HG02571 (cell line): ENCODE results near the gene SPINT1.

Source experiments
- ATAC-seq: cut with Tn5 transposase; IDR thresholded peaks from one replicate; pipeline ENCODE4 v1.9.1; 2021; ENCODE audit warnings: mild to moderate bottlenecking, moderate library complexity; ENCODE audit not compliant: unreplicated experiment

The SPINT1 gene

DNA sequence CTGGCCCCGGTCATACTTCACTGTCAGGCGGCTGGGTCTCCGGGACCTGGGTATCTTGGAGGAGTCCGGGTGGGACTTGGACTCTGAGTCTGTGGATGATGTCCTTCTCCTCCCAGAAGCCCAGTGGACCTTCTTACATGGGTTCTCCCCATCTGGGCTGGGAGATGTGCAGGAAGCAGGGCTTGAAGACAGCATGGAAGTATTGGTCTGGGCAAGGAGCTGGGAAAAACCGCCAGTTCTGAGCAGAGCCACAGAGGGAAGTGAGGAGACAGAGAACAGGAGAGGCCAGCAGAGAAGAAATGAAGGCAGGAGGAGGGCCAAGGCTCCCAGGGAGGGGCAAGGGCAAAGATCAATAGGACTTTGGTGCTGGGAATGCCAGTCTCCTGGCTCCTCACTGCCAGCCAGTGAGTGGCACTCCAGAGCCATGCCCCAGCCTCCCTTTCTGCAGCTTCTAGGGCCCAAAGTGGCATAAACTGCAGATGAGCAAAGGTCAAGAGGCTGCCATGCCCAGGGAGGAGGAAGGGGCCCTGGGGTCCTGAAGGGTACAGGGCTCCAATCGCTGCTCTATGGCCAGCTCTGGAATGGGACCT, 15.3 kb upstream of the SPINT1 start, which contains the start of gene PPP1R14D:
TSS of gene PPP1R14D (minus strand) at position 262 of the 590 bp plus-strand sequence. CDS start at position 195, 67 bp downstream.
- ATAC-seq, result no peak

DNA sequence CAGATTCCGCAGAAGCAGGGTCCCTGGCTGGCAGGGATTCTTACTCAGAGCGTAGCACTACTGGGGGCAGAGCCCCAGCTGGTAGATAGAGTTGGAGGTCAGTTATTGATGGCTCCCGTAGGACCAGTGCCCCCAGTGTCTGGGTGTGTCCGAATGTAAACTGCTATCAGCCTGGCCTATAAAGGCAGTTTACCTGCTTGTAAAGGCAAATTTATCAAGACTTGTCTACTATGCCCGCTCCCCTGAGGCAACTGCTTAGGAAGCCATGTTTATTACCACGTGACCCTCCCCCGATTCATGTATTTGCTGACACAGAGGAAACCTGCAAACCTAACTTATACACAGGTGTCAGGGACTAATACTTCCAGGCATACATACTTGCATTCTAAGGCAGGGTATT, 14.7 kb upstream of the SPINT1 start:
- no peak for ATAC-seq

DNA sequence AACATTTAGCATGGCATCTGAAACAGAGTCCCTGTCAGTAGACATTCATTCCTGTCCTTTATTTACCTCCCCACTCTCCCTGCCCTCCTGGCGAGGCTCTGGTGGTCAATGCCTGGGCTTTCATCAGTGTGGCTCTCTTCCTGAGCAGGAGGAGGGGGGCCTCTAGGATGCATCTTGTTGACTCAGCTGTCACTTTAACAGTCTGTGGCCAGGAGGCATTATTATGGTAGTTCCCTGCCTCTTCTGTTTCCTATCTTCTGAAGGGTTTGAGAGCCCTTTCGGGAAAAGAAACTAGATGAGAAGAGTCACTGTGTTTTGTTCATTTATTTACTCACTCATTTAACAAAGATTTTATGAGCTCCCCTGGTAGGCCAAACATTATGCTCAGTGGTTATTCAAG, 13.0 kb upstream of the SPINT1 start:
- ATAC-seq, result no peak

DNA sequence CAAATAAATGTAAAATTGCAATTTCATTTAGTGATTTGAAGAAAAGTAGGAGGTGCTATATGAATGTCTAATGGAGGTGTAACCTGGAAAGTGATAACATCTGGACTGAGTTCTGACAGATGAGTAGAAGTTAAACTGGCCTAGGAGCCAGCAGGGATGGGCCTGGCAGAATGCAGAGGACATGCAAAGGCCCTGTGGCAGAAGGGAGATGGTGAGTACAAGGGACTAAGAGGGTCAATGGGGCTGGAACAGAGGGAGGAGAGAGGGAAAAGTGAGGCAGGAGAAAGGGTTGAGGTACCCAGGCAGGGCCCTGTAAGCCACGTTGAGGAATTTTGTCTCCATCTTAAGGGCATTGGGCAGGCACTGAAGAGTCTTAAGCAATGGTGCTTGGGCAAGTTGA, 12.0 kb upstream of the SPINT1 start:
- ATAC-seq, result no peak

DNA sequence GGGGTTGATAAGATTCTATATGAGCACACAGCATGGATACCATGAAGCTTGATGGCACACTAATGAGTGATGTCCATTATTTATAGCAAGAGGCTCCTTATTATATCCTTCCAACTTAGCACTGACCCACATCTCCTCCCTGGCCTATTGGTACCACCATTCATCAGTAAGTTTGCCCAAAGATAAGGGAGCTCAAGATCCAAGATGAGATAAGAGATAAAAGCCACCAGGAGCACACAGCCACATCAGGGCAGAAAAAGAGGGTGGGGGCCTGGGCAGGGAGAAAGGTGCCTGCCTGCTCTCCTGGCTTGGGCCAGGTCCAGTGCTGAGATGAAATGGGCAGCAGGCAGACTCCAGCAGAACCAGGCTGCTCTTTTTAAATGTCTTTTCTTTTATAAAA, 10.9 kb upstream of the SPINT1 start:
- ATAC-seq, result no peak

DNA sequence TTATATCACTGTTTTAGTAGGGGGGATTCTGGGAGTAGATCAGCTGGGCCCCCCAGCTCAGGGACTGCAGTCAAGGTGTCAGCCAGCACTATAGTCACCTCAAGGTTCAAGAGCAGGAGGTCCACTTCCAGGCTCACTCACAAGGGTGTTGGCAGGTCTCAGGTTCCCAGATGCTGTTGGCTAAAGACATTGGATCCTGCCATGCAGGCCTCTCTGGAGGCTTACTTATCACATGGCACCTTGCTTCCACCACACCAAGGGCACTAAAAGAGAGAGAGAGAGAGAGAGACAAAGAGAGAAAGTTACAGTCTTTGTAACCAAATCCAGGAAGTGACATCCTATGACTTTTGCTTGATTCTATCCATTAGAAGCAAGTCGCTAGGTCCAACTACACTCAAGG, 7.8 kb upstream of the SPINT1 start:
- ATAC-seq, result no peak

DNA sequence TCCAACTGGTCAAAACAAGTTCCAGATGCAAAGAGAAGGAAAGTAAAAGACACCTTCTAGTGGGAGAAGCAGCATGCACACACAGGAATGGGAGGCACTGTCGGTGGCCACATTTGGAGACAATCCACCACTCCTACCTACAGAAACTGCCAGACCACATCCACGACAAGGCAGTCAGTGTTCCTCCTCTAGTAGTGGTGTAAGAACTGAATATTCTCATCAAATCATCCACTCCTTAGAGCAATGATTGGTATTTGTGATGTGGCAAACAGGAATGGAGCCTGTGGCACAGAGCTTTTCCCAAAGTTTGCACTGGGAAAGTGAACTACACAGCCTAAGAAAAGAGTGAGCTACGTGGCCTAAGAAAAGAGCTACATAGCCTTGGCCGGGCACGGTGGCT, 5.1 kb upstream of the SPINT1 start:
- no peak for ATAC-seq

DNA sequence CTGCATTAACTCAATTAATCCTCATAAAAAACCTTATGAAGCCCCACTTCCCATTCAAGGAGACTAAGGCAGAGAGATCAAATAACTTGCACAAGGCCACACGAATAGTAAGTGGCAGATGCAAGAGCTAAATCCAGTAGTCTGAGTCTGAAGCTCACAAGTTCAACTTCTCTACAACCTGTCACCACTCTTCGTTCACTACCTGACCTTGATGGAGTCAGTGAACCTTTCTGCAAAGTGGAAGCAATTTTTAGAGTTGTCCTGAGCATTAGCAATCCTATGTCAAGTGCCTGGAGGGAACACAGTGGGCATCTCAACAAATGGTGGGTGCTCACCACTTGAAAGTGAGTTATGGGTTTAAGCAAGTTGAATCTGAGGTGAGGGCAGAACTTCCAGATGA, 2.1 kb upstream of the SPINT1 start:
- ATAC-seq, result no peak

DNA sequence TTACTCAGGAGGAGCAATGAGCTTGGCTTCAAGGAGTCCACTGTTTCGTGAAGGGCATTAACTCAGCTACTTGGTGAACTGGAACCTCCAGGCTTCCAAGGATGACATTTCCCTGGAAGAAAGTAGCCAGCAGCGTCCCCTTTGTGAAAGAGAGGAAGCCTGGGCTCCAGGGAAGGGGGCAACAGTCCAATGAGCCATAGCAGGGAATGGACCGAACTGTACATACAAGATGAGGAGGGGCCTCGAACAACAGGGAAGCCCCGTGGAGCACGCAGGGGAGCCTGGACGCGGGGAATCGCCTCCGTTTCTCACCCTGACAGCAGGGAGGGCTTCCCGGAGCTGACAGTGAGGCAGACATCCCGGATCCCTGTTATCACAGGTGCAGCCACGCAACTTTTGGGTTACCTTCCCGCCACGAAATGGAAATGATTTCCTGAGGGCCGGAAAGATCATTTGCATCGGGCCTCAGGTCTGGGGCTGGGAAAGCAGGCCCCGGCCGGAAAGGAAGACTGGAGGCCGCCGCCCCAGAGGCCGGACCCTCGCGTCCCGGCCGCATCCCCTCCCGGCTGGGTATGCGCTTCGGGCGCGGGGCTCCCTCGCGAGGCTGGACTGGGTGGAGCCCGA, 475 bp upstream of the SPINT1 start:
- ATAC-seq, result no peak

DNA sequence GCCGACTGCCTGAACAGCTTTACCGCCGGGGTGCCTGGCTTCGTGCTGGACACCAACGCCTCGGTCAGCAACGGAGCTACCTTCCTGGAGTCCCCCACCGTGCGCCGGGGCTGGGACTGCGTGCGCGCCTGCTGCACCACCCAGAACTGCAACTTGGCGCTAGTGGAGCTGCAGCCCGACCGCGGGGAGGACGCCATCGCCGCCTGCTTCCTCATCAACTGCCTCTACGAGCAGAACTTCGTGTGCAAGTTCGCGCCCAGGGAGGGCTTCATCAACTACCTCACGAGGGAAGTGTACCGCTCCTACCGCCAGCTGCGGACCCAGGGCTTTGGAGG, 815 bp downstream of the SPINT1 start:
- ATAC-seq, result no peak

DNA sequence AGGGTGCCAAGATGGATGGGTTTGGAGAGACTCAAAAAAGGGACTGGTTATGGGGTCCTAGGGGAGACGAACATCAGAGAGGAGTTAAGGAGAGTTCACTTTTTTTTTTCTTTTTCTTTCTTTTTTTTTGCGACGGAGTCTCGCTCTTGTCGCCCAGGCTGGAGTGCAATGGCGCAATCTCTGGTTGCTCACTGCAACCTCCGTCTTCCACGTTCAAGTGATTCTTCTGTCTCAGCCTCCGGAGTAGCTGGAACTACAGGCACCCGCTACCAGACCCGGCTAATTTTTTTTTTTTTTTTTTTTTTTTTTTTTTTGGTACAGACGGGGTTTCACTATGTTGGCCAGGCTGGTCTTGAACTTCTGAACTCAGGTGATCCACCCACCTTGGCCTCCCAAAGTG, 1.2 kb downstream of the SPINT1 start:
- no peak for ATAC-seq

DNA sequence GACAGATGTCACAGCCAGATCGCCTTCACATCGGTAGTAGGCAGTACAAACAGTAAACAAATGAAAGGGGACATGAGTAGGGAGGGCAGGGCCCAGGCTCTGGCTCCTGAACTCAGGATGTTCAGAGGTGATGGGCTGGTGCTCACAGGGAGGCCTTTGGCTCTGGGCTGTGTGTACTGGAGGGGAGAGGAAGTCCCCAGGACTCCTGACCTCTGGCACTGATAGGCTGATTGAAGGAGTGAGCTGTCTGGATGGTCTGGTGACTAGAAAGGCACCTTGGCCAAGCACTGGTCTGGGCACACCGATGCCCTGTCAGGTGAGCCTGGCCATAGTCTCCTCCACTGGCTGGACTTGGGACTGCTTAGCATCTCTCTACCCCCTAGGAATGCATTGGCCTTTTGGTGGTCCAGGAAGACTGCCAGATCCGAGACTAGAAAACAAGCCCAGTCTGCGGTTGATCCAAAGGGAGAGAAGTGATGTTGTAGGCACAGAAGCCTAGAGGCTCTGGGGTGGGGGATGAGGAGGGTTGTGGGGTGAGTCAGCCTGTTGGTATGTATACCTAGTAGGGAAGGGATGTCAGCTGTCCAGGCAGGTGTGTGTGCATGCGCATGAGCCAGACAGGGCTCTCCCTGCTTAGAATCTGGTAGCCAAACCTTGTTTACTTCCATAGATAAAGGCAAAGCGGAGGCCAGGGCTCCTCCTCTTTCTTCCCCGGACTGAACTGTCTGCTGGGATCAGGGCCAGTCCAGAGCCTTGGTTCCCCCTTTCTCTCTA, 1.9 kb downstream of the SPINT1 start:
- no peak for ATAC-seq

DNA sequence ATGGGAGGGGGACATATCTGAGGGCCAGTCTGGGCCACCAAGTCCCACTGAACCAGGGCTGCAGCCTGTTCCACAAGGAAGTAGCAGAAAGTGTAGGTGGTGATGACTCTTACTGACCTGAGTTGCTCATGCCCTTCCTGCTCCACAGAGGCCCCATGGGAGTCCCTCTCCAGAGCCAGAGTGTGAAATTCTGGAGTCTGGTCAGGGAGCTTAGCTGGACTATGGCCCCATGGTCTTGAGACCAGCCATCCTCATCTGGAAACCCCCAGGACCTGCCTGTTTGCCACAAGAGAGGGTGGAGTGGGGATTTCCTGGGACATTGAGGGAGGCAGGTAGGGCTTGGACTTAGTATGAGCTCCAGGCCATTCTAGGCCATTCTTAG, 3.0 kb downstream of the SPINT1 start:
- no peak for ATAC-seq

DNA sequence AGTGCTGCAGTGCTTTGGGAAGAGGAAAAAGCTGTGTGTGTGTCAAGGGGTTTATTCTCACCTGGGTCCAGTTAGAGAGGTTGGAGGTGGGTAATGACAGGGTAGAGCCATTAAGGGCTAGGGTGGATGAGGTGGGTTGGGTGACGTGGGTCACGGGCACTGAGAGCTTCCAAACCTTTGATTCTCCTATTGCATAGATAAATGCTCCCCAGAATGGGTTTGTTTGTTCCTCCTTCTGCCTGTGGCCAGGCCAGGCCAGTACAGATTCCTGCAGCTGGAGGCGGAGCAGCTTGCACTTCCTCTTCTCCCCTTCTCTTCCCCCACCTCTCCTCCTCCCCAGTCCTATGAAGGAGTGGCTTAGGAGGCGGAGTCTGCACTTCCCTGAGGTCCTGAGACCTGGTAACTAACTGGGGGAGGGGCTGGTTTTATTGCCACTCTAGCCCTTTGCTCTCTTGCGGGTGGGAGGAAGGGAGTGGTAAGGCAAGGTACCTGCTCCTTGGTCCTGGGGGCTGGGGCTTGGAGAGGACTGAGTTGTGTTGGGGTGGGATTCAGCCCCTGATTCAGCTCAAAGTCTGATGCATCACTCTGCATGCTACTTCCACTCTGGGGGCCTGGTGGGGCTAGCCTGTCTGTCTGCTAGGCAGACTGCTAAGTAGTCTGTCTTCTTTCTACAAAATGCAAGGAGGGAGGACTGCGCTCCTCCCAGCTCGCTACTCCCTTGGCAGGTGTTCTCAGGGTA, 3.5 kb downstream of the SPINT1 start:
- no peak for ATAC-seq

DNA sequence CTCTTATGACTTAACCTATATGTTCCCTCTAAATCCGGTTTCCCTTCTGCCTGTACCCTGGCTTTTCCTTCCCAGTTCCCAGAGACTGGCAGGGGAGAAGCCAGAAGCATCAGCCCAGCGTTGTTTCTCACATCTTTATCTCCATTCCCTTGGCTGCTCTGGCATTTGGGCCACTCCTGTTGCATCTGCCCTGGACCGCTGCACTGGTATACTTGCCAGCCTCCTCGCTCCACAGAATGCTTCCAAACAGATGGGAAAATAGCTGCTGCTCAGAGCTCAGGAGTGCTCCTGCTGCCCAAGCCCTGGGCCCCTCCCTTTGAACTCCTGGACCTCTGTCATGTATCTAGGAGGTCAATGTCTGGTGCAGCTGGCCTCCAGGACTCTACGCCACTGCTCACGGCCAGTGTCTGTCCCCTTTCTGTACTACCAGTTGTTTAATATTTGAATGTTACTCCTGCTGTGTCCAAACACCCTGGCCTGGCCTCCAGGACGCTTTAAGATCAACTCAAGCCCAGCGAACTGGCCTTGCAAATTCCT, 6.8 kb downstream of the SPINT1 start:
- no peak for ATAC-seq

DNA sequence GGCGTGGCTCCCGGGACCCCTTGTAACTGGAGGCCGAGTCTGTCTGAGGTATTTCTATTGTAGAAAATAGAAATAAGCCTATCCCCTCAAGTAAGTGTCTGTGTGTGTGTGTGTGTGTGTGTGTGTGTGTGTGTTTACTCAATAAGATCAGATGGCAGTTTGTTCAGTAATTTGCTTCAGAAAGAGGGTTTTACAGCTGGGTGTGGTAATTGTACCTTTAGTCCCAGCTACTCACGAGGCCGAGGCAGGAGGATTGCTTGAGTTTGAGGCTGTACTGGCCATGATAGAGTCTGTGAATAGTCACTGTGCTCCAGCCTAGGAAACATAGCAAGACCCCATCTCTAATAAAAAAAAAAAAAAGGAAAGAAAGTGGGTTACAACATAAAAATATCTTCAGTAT, 8.7 kb downstream of the SPINT1 start:
- ATAC-seq, result no peak

DNA sequence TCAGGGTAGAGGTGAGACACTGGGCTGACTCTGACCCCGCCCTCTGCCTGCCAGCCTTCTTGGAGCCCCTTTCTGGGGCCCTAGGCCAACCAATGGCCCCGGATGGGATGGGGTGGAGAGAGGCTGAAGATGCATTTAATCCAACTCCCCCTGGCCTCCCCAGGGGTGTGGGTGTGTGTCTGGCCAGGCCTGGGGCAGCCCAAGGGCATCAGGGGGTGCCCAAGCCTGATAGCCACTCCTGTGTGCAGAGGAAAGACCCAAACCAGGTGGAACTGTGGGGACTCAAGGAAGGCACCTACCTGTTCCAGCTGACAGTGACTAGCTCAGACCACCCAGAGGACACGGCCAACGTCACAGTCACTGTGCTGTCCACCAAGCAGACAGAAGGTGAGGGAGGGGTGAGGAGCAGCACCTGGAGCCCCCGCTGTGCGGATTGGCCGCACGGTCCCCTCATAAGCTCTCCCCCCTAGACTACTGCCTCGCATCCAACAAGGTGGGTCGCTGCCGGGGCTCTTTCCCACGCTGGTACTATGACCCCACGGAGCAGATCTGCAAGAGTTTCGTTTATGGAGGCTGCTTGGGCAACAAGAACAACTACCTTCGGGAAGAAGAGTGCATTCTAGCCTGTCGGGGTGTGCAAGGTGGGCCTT, 9.5 kb downstream of the SPINT1 start:
- ATAC-seq, result no peak

DNA sequence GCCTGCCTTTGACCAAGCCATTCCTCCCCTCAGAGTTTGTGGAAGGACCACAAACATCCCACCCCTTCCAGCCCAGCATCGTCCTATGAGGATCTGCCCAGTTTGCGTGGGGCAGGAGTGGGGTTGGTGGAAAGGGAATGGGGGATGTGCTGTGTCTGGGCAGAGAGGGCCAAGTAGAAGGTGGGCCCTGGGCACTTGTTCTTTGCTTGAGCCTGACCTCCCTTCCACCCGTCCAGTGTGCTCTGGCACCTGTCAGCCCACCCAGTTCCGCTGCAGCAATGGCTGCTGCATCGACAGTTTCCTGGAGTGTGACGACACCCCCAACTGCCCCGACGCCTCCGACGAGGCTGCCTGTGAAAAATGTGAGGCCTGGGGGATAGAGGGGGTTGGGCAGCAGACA, 10.3 kb downstream of the SPINT1 start:
- no peak for ATAC-seq

DNA sequence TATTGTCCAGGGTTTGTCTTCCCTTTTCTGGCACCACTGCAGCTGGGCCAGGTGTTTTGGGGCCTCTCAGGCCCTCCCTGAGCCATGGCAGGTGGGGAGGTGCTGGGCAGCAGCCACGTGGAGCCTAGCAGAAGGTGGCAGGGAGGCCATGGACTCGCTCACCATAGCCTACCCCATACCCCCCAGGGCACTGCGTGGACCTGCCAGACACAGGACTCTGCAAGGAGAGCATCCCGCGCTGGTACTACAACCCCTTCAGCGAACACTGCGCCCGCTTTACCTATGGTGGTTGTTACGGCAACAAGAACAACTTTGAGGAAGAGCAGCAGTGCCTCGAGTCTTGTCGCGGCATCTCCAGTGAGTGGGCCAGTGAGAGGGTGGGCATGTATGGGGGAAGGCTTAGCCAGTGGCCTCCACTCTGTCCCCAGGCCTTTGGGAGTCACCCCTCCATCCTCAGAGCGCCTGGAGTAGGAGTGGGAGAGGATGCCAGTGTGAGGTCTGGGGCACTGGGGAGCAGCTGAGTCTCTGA, 11.9 kb downstream of the SPINT1 start:
- ATAC-seq, result no peak

DNA sequence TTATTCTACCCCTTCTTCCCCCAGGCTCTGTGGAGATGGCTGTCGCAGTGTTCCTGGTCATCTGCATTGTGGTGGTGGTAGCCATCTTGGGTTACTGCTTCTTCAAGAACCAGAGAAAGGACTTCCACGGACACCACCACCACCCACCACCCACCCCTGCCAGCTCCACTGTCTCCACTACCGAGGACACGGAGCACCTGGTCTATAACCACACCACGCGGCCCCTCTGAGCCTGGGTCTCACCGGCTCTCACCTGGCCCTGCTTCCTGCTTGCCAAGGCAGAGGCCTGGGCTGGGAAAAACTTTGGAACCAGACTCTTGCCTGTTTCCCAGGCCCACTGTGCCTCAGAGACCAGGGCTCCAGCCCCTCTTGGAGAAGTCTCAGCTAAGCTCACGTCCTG, 12.9 kb downstream of the SPINT1 start:
- no peak for ATAC-seq
